GM18907 (cell line): ENCODE measurements around the gene WASF3.

Source experiments
- ATAC-seq: cut with Tn5 transposase; IDR thresholded peaks from one replicate; pipeline ENCODE4 v1.9.1; 2021; ENCODE audit warnings: mild to moderate bottlenecking, moderate library complexity; ENCODE audit not compliant: unreplicated experiment

WASF3 gene

DNA sequence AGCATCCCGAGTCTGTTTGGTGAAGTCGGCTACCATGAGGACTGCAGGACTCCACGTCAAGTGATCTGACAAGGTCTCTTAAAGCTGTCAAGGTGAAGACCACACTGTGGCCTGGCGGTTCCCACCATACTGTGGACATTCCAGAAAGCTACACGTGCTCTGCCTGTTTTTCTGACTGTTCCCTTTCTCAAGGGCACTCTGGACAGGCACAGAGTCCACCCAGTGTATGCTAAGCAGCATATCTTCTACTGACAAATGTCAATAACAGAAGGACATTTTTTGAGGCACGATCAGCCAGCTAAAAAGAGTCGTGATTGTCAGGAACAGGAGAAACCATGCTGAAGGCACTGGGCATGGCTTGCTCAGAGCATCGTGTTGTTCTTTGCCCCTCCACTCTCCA lies 12.8 kb upstream of the WASF3 start:
- no peak for ATAC-seq

GRCh38 chr13:26548205-26548765 lies 9.2 kb upstream of the WASF3 start:
- ATAC-seq: no peak

DNA sequence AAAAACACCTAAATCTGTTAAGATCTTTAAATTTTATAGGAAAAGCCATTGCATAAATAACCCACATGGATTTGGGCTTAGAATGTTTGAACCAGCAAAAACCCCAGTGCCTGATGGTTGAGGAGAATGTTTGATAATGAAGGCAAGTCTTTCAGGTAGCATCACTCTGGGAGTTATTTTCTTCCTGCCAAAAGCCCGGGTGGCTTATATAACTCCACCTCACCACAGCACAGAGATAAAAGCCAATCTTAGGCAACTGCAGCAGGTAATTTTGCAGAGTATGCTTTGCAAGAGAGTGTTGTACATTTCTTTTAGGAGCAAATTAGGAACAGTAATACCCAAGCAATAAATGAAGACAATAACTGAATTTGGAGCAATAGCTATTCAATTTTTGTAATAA lies 7.8 kb upstream of the WASF3 start:
- no peak for ATAC-seq

DNA sequence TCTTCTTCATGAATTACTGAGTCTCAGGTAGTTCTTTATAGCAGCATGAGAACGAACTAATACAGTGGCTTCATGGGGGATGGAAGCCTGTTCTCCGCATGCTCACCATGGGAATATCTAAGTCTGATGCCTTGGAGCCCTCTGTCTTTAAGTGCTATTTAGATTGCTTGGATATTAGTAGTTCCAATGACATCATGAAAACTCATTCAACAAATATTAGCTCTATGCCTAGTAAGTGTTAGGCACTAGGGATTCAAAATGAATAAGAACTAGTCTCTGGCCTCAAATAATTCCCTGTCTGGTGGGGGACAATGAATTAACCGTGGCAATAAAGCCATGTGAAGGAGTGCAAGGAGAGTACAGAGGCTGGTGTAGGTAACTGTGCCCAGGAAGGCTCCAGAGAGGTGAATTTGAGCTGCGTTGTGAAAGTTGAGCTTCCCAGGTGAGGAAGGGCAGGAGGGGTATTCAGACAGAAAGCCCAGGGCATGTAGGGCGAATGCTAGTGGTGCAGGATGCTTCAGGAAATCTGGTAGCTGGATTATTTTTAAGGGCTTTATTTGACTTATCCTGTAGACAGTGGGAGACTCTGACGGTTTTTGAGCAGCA lies 6.1 kb upstream of the WASF3 start:
- ATAC-seq: no peak

DNA sequence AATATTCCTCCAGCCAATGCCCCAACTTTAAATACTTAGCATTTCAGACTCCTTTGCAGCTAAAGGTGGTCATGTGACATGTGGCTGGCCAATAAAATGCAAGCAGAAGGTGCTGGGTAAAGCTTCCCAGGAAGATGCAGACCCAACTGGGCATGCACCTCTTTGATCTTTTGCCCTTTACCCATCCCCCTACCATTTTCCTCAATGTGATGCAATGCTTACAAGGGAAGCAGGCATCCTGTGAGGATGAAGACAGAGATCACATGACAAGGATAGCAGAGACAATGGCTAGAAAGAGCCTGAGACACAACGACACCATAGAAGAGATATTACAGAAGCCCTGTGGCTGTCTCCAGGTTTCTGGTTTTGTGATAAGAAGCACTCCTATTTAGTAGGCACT lies 2.1 kb upstream of the WASF3 start:
- no peak for ATAC-seq

DNA sequence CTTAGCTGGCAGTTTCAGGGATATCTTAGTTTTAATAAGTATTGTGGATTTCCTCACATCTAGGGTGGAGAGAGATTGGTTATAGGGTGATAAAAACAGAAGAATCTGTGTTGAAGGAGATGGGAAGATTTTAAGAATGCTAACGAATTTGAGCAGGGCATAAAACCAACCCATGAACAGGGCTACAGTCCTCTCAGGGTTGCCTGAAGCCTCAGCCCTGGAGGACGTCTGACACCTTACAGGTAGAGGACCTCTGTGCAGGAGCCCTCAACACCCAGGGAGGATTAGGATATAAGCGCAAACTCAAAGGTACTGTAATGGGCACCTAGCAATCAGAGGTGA lies 461 bp upstream of the WASF3 start:
- ATAC-seq: peak; percentile 35

GRCh38 chr13:26558074-26558805 lies 757 bp downstream of the WASF3 start:
- peak; percentile 15 for ATAC-seq

DNA sequence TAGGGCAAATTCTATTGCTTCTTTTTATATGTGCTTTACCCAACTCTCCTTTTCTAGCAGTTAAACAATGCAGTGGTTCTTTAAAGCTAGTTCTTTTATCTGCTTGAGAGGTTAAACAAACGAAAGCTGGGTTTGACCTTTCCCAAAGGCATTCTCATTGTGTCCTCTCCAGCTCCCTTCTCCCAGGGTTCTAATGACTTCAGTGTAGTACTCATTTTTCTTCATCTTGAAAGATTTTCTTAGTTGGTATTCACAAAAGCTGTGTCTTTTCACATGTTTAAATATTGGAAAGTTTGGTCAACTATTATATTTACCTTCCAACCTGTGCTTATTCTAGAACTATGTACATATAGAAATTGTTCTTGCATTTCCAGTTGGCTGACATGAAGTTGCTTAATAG lies 1.5 kb downstream of the WASF3 start:
- no peak for ATAC-seq

DNA sequence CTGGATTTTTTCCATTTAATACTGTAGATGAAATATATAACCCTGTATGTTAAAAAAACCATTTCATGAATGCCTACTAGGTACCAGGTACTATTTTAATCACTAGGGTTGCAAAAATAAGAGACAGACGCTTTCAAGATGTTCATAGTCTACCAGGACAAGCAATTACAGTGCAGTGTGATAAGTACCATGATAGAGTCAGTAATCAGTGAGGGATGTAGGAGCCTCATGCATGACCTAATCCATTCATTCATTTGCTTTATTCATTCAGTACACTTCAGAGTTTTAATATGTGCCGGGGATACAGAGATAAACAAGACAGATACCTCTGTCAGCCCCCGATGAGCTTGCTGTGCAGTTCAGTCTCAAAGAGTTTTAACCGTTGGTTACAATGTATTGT lies 3.0 kb downstream of the WASF3 start:
- ATAC-seq: no peak

- no peak for ATAC-seq
Measured at GRCh38 chr13:26561067-26561466, 3.6 kb downstream of the WASF3 start.

DNA sequence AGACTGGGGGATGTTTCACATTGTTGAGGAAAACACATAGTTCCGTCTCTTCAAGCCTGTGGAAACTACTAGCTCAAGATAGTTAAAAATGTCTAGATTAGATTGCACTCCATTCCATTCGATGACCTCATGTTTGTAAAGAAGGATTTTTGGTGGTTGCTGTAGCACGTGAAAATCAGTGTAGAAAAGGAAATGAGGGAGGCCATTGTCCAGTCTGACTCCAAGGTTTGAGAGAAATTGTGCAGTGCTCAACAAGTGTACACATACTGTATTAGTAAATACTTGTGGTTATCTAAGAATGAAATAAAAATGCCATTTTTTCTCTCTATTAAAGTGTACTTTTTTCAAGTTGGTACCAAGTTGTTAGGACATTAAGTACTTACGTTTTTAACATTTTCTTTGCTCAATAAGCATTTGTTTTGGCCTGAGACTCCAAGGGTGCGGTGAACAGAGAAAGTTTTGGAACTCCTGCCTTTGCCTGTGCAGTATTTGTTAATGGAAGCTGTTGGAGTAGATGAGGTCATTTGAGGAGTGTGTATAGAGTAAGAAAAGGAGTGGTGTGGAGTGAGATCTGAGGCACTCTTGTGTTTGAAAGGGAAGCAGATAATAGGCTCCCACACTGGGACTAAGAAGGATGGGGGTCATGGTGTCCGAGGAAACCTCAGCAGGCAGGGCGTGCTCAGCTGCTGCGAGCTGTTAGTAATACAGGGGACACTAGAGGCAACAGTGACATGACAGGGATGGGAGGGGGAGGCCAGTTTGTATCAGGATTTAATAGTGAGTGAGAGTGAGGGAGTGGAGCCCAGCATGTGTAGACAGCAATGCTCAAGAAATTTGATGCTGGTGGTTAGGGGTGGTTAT lies 4.4 kb downstream of the WASF3 start:
- ATAC-seq: no peak

DNA sequence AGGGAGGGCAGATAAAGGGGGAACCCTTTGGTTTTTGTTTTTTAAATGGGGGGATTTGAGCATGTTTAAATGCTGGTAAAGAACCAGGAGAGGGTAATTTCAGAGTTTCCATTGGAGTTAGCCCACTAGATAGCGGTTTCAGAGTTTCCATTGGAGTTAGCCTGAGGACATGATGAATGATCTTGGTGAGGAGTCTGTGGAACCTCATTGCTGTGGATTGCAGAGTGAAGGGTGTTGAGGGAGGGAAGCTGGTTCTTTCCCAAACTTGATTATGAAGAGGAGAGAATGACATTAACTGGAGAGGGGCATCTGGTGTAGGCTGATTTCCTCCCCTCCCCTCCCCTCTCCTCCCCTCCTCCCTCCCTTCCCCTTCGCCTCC lies 5.0 kb downstream of the WASF3 start:
- no peak for ATAC-seq

- no peak for ATAC-seq
Measured at GRCh38 chr13:26563713-26564112, 6.2 kb downstream of the WASF3 start.

DNA sequence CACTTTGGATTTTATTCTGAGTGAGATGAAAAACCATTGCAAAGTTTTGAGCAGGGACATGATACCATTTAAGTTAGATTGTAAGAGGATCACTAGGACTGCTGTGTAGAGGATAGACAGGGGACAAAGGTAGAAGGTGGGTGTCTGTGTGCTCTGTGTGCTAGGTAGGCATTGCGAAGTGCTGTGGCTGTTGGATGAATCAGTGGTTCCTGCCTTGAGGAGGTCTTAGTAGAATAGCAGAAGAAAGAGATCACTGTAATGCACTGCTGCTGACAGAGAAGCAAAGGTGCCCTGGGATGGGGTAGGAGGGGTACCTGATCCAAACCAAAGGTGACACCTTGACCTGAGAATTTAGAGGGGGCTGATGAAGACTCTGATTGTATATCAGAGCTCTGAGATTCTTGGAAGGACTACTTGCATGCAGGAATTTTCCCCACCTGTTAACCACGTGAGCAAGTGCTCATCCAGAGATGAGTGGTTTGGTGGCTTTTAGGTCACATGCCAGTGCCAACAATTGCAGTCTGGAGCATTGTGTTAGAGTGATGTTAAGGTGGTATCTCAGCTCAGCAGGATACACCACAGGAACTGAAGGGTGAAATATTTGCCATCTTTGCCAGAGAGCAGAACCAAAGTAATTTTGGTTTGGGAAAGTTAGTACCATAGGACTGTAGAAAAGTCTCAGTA lies 10.8 kb downstream of the WASF3 start:
- ATAC-seq: no peak

DNA sequence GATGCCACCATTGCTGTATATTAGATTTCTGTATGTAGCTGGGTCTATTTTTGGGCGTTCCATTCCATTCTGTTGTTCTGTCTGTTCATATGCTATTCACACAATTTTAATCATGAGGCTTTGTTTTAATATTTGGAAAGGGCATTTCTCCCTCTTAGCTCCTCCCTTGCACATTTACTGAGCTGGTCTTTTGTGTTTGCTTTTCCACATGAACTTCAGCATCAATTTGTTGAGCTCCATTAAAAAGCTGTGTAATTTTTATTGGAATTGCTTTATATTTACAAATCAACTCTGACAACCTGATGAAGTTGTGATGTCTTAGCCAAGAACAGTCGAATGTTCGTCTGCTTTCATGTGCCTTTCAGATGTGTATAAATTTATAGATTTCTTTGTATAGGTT lies 14.0 kb downstream of the WASF3 start:
- ATAC-seq: no peak

DNA sequence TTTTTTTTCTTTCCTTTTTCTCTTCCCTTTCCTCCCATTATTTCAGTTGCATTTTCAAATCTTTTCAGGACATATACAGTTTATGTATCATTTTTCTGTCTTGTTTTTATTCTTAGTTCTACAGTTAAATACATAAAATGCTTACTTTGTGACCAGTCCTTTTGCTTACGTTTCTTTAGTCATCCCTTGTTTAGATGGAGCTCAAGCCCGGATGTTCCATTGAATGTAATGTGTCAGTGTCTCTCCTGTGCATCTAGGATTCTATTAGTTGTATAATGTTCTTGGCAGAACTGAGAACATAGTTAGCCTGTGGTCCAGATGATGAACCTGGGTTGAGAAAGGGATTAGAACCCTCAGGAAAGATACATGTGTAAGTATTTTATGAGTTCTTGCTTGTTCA lies 17.8 kb downstream of the WASF3 start:
- ATAC-seq: no peak

DNA sequence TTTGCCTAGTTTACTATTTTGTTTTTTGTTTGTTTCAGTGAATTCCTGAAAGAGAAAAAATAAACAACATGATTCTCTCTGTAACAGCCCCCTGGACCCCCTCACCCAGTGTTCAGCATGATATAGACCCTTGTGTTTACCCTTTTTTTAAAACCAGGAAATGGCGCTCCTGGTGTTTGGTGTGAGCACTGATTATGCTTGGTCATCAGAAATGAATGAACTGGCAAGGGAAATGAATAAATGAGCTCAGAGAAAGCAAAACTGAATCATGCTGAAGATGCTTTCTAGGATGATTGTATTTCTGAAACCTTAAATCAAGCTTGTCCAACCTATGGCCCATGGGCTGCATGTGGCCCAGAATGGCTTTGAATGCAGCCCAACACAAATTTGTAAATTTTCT lies 22.1 kb downstream of the WASF3 start:
- no peak for ATAC-seq

DNA sequence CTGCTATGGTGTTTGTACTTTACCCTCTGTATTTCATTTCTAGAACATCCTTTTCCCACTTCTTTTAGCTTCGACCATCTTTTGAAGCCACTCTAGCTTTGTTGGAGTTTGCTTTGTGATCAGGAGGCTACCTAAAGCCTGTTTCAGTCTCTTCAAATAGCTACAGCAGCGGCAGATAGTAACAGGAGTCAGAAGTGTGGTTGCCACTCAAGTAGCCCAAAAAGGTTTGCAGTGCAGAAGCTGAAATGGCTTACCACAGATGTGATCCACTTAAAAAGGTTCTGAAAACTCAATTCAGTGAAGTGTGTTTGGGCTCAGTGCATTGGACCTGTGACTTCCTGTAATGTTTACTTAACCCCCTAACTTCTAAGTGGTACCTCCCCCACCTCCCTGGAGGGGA lies 26.2 kb downstream of the WASF3 start:
- no peak for ATAC-seq

DNA sequence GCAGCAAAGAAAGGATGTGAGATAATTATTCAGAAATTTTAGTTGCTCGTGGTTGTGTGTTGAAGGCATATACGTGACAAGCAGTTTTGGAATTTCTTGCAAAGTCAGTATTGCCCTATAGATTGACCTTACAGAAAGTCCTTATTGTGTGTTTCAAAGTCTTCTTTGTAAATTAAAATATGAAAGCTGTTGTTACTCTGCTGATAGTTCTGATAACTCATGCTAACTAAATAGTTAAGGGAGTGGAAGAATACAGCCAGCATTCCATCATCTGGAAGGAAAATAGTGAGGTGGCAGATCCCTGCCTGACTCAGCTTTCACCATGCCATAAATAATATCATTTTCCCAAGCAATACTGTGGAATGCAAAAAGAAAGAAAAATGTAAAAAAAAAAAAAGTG lies 27.2 kb downstream of the WASF3 start:
- no peak for ATAC-seq

DNA sequence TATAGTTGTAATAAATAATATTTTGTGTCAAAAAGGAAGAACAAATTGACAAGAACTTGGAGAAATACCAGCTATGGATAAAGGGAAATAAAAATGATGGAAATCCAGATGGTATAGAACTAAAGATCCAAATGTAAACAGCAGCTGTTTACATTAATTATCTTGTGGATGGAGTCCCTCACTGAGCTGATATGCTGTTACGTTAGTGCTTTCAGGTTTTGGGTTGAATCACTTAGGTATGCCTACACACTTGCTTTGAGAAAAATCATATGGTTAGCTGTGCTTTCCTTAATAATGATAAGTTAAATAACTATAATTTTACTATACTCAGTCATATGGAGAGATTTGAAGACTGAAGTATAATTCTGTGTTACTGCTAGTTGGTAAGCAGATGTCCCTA lies 27.7 kb downstream of the WASF3 start:
- ATAC-seq: no peak

- no peak for ATAC-seq
Measured at GRCh38 chr13:26587251-26587650, 29.8 kb downstream of the WASF3 start.
